ENCODE results near the gene ATXN7L3.
"Not testable (repeated sequence)": the region's sequence is repeated elsewhere in the genome, so short reads cannot be mapped to it uniquely, and the experiment has no call there.

The ATXN7L3 gene

DNA sequence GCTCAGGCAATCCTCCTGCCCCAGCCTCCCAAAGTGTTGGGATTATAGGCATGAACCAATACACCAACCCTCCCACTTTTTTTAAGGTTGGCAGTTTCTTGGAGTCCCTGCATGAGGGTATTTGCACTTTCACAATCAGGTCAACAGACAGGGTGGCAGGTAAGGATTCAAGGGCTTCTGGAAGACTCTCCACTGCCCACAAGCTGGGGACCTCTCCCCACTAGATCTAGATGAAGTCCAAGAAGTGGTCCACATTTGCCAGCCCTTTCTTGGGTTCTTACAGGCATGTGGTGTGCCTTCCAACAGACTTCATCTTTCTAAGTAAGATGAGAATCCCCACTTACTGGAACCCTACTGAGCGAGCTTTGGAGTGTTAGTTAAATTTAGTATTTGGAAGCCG, 25.3 kb downstream of the ATXN7L3 start:
- DNase-seq = no peak

GRCh38 chr17:44171931-44172455, 27.7 kb downstream of the ATXN7L3 start:
- no peak for DNase-seq

DNA sequence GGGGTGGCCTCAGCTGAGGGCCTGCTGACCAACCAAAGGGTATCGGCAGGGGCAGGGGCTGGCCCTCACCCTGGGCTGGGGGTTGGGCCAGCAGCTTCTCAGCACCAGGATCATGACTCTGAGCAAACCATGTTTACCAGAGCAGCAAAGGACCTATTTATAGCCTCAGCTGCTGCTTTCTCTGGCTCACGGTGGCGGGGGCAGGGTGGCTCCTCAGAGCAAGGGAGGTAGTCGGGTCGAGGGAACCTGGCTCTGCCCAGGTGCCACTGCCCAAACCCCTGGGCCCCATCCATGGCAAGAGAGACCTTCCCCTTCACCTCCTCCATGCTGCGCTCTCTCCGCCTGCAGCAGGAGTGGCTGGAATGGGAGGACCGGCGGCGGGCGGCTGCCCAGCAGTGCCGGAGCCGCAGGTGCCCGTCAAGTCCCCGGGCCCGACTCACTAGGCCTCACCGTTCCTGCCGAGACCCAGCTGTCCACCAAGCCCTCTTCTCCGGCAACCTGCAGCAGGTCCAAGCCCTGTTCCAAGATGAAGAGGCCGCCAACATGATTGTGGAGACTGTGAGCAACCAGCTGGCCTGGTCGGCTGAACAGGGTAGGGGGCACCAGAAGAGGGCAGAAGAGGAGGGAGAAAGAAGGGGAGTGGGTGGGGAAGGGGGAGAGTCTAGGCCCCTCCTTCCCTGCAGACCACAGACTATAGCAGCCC, 29.0 kb downstream of the ATXN7L3 start, which contains the start of gene ASB16:
ASB16 (plus strand) TSS at position 206 of the 703 bp plus-strand sequence; CDS start at position 292, 86 bp downstream.
- no peak for DNase-seq

GRCh38 chr17:44170135-44170498, 29.6 kb downstream of the ATXN7L3 start:
- no peak for DNase-seq

DNA sequence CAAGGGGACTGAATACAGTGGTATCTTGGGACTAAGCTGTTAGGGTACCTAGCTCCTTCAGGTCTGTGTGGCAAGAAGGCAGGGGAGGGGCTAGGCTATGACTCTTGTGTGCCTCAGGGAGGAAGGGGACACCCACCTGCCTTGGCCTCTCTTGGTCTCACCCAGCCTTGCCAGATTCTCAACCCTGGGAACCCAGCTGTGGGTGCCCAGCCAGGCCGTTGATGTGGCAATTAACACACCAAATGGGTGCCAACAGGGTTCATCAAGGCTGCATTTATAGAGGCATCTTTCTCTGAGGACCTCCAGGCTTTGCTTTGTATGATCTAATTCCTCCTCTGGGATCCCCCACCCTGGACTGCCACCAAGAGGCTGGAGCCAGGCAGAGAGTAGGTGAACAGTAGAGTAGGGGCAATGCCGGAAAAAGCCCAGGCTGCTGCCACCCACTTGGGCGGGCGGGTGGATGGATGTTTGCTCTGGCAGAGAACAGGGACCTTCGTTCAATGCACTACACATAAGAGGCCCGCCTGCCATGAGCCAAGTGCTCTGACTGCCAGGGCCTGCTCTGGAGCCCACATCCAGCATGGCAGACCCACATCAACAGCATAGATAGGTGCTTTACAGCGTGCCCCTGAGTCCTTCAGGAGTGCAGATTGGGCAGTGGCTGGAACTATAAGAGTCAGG, 32.4 kb downstream of the ATXN7L3 start:
- no peak for DNase-seq

DNA sequence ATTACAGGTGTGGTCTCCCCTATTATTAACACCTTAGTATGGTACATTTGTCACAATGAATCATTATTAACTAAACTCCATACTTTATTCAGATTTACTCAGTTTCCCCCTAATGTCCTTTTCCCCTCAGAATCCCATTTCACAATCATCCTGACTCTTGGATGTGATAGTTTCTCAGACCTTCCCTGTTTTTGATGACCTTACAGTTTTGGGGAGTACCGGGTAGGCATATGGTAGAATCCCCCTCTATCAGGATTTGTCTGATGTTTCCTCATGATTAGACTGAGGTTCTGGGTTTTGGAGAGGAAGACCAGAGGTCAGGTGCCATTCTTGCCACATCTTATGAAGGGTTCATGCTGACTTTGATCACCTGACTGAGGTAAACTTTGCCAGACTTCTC, 35.2 kb downstream of the ATXN7L3 start:
- DNase-seq = no peak

GRCh38 chr17:44159519-44160210, 40.0 kb downstream of the ATXN7L3 start:
- no peak for DNase-seq

DNA sequence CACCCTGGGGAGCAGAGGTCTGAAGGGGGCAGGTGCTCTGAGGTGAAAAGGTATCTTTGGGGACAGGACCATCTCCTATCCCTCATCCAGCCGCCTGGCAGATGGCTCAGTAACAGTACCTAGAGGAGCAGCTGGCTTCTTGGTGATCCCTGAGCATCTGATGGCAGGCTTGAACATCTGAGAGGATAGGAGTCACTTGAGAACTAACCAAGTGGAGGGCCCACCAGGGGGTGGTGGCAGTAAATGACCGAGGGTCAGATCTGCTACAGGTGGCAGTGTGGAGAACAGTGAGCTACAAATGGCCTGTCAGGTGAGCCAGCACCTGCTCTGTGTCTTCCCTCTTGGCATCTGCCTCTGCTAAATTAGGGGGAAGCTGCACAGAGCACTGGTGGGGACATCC, 44.2 kb downstream of the ATXN7L3 start:
- DNase-seq = no peak

GRCh38 chr17:44152875-44153274, 46.8 kb downstream of the ATXN7L3 start:
- no peak for DNase-seq

DNA sequence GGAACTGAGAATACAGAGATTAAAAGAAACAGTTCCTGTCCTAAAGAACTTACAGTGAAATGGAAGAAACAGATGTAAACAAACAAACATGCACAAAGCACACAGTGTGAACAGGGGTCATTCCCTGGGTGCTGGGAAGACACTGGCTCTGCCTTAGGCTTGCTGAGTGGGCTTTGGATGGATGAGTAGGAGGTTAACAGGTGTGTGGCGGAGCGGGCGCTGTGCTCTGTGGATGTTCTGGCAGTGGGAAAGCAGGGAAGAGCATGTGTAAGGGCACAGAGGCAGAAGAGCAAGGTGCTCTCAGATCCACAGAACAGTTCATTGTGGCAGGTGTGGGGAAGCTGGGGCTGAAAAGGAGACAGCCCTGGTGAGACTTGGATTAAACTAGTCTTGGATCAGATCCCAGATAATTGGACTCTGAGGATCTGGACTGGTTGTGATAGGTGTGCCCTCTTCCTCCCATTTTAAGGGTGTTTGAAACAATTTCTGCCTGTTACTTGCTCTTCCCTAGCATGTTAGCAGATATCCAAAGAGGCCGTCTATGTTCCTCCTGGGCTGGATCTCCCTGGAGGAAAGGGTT, 49.8 kb downstream of the ATXN7L3 start:
- DNase-seq = no peak

GRCh38 chr17:44149066-44149465, 50.6 kb downstream of the ATXN7L3 start:
- not testable (repeated sequence) for DNase-seq

DNA sequence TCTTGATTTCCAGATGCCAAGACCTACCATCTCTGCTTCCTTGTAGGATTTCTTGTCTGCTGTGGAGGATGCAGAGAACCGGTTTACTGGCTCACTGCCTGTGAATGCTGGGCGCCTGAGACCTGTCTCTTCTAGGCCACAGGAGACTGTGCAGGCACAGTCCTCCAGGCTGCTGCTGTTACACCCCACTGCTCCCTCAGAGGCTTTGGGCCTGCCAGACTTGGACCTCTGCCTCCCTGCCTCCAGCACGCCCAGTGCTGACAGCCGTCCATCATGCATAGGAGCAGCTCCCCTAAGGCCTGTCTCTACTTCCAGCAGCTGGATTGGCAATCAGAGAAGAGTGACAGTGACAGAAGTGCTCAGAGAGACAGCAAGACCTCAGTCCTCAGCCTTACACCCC, 51.9 kb downstream of the ATXN7L3 start:
- no peak for DNase-seq

DNA sequence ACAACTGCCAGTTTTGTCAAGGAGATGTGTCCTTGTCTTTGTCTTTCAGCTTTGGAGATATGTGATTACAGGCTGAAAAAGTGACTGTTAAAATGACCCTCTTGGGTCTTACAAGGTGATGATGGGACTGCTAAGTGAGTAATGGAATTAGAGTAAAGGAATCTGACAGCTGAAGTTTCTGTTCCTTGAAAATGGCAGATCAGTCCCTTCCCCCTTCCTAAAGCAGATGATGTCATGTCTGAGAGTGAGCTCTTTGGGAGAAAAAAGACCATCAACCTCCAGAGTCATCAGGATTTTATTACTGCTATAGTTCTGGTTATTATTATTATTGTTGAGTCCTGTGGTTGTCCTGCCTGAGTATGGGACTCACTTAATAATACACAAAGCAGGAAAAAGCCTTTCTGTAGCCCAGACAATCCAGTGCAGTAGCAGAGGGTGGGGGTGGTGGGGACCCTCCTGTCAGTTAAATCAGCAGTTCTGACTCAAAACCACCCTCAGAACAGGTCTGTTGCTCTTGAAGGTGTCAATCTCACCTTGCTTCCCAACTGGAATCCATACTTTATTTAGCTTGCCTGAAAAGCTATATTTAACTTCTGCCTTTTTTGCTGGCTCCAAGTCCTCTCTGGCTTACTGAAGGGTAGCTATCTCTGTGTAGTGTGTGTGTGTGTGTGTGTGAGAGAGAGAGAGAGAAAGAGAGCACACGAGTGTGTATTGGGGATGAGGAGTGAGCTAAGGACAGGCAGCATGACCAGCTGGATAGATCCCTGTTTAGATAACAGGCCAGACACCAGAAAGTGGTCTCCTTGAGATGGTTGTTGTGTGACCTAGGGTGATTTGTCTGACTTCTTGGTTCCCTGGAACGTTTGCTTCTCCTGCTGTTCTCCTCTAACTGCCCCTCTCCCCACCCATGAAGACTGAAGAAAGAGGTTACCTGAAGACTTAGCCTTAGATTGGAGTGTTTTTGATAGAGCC, 53.0 kb downstream of the ATXN7L3 start:
- no peak for DNase-seq

DNA sequence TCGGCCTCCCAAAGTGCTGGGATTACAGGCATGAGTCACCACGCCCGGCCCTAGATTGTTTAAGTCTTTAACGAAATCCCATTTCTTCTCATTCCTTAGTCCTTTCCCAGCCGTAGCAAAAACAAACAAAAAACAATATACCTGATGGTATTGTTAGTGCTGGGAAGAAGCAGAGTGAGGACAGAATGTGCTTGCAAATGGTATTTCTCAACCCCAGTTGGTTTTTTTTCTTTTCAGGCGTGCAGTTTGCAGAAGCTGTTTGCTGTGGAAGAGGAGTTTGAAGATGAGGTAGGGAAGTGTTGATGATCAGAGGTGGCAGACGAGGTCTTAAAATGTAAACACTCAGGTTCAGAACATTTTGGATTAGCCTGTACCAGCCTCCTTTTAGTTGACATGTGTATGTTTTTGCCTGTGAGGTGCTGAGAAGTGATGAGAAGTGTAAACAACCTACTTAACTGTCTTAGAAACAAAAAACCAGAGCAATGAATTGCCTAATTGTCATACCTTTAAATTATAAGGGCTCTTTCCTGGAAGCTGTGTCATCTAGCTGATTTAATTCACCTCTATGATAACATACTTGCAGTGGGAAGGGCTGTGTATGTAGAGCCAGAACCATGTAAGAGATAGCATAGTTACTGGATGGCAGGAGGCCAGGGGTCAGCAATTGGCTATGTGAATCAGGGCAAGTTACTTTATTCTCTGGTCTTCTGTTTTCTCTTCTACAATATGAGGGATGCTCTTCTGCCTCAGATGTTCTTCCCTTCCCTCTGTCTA, 54.5 kb downstream of the ATXN7L3 start:
- no peak for DNase-seq

GRCh38 chr17:44143921-44144320, 55.8 kb downstream of the ATXN7L3 start:
- DNase-seq = not testable (repeated sequence)

Measured in T-helper 9 cell (primary cell).